Activated CD8-positive, alpha-beta memory T cell treated with anti-CD3 and anti-CD28 coated beads for 4 hours (primary cell): ENCODE results near the gene SDHAF1.
"Not testable (repeated sequence)": the region's sequence is repeated elsewhere in the genome, so short reads cannot be mapped to it uniquely, and the experiment has no call there.

ENCODE experiments used
- DNase-seq, 2 donors: peaks; one replicate each; pipeline ENCODE4 v3.0.0-alpha.2; 2020; ENCODE audit warnings: low read depth in 2 of 2

Gene SDHAF1, protein sequence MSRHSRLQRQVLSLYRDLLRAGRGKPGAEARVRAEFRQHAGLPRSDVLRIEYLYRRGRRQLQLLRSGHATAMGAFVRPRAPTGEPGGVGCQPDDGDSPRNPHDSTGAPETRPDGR

DNA sequence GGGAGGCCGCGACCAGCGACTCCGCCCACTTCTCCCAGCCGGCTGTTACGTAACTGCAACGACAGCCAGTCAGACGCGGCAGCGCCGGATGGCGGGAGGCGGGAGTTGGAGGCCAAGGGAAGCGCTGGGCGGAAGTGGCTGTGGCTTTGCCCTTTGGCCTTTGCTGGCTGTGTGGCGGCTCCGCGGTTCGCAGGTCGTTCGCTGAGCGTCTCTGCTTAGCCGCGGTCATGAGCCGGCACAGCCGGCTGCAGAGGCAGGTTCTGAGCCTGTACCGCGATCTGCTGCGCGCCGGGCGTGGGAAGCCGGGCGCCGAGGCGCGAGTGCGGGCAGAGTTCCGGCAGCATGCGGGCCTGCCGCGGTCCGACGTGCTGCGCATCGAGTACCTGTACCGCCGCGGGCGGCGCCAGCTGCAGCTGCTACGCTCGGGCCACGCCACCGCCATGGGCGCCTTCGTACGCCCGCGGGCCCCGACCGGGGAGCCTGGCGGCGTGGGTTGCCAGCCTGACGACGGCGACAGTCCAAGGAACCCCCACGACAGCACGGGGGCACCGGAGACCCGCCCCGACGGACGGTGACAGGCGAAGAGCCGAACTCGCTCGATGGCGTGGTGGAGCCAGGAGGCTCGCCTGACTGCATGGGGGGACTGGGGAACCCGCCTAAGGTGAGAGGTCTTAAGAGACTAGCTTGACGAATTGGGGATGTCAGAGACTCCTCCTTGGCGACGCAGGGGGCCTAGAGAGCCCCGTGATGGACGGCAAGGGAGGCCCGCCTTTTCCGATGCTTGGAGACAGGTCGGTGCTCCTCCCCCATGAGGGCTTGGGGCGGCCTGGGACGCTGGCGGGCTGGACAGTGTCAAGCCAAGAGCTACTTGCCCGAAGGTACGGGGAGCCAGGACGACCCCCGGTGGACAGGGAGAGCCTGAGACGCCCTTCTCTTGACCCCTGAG is at the start of gene SDHAF1:
SDHAF1 (plus strand) TSS at position 141 of the 946 bp plus-strand sequence; CDS start at position 228, 87 bp downstream.
- DNase-seq, result peak; percentile 89 to 90

DNA sequence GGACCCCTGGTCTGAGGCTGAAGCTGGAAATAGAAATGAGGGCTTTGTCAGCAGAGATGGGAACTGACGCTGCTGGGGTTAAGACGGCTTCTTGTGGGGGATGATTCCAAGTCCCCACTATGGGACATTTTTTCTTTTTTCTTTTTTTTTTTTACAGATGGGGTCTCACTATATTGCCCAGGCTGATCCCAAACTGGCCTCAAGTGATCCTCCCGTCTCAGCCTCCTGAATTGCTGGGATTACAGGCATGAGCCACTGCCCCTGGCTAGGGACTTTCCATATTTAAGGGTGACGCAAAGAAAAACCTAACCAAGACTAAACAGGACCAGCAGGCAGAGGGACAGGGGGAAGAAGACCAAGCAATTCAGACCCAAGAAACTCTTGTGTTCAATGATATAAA is 48.8 kb upstream of the SDHAF1 start:
- no peak for DNase-seq

DNA sequence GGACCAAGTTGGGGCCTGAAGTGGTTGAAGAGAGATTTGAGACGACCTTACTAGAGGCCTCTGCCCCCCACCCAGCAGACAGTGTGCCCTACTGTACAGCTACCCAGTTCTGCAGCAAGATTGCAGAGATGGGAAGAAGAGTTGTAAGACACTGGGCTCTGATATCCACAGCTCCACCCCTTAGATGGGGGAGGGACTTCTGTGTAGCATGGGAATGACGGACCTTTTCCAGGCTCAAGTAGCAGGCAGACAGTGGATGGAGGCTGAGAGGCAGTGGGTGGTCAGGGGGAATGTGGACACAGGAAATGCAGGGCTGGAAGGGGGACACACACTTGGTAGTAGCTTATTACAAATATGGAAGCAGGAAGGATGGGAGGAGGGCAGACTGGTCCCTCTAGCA is 45.9 kb upstream of the SDHAF1 start:
- no peak for DNase-seq

DNA sequence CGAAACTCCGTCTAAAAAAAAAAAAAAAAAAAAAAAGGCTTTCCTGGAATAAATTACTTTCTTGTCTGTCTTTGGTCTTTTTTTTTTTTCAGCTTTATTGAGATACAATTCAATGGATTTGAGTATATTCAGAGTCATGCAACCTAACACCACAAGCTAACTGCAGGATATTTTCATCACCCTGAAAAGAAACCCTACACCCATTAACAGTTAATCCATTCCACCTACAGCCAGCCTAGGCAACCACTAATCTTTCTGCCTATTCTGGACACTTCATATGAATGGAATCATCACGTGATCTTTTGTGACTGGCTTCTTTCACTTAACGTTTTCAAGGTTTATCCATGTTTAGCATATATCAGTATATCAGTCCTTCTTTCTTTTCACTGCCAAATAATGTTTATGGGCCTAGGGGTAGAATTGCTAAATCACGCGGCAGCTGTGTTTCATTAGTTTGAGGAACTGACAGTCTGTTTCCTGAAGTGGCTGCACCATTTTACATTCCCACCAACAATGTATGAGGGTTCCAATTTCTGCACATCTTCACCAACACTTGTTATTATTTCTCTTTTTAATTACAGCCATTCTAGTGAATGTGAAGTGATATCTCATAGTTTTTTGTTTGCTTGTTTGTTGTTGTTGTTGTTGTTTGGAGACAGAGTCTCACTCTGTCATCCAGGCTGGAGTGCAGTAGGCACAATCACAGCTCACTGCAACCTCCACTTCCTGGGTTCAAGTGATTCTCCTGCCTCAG is 38.9 kb upstream of the SDHAF1 start:
- no peak for DNase-seq

DNA sequence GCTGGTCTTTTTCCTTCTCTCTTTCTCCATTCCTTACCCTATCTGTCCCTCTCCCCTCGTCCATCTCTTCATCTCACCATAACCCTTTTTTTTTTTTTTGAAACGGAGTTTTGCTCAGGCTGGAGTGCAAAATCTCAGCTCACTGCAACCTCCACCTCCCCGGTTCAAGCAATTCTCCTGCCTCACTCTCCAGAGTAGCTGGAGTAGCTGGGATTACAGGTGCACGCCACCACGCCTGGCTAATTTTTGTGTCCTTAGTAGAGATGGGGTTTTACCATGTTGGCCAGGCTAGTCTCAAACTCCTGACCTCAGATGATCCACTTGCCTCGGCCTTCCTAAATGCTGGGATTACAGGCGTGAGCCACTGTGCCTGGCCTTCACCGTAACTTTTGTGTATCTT is 37.6 kb upstream of the SDHAF1 start:
- DNase-seq, result not testable (repeated sequence)

DNA sequence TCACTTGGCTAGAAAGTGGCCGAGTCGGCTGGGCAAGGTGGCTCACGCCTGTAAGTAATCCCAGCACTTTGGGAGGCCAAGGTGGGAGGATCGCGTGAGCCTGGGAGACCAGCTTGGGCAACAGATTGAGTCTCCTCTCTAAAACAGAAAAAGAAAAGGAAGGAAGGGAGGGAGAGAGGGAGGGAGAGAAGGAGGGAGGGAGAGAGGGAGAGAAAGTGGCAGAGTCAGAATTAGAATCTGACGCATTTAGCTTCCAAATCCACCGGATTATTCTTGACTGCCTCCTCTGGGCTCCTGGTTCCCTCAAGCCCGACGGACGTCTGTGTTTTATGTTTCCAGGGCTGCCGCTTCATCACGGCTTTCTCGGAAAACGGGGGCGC is 36.3 kb upstream of the SDHAF1 start:
- no peak for DNase-seq

DNA sequence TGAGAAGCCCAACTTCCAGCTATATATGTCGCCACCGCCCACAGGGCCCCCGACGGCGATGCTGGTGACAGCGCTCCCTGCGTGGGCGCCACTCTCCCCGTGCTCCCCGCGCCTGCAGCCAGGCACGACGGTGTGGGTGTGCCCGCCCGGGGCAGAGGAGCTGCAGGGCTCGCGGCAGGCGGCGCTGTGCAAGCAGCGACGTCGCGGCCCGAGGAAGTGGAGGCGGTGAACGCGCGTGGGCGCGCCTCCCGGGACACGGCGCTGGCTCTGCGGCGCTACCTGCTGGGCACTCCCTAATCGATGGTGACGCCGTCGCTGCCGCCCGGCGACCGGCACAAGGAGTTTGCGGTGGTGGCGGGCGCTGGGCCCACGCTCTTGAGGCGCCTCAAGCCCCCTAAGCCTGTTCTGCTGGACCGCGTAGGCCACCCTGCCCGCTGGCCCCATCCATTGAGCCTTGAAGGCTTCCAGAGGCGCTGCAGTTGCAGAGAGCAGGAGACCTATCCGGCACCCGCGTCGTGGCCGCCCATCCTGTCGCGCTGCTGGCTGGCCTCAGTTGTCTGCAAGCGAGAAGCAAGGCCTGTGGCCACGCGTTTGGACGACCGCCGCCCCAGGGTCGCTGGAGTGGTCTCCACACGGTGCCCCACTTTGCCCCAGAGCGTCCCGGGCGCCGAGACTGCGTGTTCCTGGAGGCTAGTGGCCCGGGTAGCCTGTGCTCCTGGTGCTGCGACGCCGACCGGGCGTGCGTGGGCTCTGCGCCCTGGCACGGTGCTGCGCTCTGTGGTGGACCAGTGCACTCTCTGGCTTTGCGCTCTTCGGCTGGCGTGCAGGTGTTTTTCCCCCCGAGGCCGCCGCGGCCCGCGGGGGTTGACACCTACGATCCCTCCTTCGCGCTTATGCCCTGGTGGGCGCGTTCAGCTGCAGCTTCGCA is 35.7 kb upstream of the SDHAF1 start:
- DNase-seq, result peak; percentile 75 to 88

DNA sequence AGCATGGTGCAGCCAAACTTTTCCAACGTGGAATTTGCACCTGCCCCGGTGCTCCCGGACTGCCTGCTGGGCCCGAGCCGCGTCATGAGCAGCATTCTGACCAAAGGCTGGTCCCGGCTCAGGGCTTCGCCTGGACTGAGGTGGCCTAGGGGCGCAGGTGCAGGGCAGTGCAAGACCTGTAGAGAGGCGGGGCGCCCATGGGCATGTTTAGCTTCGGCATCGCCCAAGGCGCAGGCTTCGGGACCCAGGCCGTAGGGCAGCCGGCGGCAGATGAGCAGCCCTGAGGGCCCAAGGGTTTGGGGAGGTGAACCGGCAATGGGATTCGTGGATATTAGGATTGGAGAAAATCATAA is 35.0 kb upstream of the SDHAF1 start:
- DNase-seq, result no peak

DNA sequence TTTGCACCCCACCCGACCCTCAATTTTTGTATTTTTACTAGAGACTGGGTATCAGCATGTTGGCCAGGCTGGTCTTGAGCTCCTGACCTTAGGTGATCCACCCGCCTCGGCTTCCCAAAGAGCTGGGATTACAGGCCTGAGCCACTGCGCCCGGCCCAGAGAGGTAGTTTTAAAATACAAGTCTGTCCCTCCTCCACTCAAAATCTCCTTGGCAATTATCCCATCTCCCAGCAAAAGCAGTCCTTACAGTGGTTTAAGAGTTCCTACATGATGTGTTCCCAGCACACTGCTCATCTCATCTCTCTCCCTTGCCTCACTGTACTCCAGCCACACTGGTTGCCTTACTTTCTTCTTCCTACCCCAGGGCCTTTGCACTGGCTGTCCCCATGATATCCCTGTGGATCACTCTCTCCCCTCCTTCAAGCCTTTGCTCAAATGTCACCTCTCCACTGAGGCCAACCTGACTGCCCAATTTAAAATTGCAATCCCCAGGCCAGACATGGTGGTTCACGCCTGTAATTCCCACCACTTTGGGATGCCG is 34.5 kb upstream of the SDHAF1 start:
- DNase-seq, result no peak

DNA sequence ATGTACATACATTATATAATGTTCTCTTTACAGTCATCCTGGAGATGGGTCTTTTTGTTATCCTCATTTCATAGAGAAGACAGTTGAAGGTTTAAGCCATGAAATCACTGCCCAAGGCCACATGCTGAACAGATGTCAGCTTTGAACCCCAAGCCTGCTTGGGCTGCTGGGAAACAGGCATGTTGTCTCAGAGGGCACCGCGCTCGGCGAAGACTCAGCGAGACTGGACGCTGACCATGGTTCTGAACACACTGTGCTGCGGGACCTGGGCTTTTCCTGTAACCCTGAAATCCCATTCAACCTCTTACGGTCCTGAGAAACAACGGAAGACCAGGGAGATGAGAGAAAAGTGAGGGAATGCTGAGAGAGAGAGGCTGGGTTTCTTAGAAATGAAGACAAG is 31.5 kb upstream of the SDHAF1 start:
- no peak for DNase-seq

DNA sequence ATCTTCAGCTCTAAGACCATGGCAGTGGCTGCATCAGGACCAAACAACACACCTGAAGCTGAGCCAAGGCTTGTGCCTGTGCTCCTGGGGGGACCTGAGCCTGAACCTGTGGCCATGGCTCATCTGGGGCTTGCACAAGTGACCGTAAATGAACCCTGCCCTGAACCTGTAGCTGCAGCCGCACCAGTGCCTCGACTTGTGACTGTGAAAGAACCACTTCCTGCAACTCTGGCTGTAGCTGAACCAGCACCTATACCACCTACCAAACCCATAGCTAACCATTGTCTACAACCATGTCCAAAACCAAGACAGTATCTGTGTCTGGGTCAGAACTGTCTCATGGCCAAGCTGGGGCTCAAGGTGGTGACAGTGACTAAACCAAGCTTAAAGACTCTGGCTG is 28.2 kb upstream of the SDHAF1 start:
- DNase-seq, result no peak

DNA sequence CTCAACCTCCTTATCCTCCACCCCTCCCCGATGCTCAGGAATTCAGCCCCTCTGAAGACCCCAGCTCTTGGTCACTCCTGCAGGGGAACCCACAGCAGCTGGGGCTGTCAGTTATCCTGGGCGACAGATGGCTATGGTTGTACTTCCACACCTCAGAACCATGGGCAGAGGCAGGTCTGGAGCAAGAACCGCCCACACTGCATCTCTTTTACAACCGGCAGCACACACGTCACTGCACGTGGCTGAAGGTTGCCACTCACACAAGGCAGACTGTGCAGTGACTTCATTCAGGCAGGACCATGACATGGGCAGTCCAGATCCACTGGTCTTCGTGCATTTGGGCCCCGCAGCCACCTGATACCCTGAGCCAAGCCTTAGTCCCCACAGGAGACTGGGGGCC is 21.5 kb upstream of the SDHAF1 start:
- no peak for DNase-seq

DNA sequence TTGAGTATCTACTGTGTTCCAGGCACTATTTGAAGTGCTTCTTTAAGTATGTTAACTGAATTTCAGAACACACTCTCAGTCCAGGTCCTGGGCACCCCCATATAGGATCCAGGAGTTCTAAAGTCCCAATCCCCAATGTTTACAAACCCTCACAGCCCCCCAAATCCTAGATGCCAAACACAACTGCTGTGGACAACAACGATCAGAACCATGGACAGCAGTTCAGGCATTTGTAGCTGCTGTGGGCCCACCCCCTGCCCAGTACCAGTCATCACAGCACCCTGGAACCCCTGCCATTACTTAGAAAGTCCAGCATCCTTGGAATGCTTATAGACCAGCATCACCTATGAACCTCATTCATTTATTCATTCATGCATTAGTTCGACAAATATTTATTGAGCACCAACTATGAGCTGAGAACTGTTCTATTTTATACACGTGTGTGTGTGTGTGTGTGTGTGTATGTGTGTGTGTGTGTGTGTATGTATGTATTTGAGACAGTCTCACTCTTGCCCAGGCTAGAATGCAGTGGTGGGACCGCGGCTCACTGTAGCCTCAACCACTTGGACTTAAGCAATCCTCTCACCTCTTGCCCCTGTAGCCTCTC is 19.3 kb upstream of the SDHAF1 start:
- no peak for DNase-seq

DNA sequence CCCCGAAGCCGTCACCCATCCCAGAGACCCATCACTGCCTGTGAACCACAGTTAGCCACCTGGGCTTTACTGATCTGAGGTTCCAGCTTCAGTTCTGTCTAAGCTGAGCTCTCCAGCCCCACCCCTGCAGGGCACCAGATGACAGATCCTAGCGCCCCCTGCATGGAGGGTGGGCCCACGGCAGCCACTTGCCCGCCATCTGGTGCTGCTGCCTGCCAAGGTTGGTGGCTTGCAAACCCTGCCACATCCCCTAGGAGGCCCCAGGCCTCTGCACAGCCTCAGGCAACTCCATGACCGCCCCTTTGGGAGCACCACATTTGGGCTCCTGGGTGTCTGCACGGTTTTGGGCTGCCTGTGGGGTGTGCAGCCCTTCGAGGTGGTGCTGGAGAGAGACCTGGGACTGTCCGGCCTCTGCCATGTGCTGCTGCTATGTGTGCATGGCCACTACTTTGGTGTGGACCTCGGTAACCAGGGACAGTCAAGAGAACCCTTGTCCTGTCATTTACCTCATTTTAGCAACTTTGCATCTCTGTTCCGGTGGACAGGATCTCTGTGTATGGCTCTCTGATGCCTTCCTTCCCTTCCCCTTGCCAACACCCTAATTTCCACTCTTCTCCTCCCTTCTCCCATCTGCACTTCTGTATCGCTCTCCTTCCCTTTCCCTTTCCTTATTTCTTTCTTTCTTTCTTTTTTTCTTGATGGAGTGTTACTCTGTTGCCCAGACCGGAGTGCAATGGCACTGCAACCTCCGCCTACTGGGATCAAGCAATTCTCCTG is 17.4 kb upstream of the SDHAF1 start:
- DNase-seq, result no peak

DNA sequence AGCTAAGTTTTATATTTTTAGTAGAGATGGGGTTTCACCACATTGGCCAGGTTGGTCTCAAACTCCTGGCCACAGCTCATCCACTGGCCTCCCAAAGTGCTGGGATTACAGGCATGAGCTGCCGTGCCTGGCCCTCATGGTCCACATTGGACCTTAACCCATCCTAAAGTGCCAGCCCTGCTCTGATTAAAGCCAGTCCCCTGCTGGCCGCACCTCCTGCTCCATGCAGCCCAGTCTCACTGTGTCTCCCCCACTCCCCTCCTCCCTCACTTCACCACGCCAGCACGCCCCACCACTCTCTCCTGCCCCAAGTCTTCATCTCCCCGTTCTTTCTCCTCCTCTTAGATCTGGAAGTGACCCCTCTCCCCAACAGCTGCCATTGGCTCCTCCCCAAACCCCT is 16.7 kb upstream of the SDHAF1 start:
- no peak for DNase-seq

DNA sequence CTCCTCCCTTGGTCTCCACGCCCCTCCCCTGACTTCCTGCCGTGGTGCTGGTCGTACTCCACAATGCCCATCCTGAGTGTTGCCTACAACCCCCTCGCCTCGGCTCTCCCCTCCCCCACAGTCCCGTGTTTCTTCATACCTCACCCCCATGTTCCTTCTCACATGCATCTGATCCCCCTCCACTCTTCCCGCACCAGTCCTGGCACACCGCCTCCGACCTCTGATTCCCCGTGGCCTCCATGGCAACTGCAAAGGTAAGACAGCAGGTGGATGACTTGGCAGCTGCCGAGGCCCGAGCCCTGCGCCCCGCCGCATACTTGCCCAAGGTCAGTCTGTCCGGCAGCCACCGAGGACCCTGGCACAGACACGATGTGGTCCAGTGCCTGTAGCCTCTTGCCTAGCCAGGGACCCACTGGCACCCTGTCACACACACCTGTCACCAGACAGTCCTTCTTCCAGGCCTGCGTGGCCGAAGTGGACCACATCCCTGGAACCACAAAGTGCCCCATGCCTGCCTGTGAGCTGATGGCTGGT is 16.1 kb upstream of the SDHAF1 start:
- no peak for DNase-seq

DNA sequence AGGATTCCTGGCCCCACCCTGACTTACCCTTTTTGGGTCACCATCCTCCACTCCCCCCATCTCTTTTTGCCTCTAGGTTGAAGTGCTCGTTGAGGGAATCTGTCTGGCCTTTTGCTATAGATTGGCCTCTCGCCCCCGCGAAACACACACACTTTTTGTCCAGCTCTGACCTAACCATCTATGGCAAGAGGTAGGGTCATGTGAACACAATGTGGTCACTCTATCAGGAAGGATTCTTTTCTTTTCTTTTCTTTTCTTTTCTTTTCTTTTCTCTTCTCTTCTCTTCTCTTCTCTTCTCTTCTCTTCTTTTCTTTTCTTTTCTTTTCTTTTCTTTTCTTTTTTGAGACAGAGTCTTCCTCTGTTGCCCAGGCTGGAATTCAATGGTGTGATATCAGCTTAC is 14.0 kb upstream of the SDHAF1 start:
- DNase-seq, result not testable (repeated sequence)

DNA sequence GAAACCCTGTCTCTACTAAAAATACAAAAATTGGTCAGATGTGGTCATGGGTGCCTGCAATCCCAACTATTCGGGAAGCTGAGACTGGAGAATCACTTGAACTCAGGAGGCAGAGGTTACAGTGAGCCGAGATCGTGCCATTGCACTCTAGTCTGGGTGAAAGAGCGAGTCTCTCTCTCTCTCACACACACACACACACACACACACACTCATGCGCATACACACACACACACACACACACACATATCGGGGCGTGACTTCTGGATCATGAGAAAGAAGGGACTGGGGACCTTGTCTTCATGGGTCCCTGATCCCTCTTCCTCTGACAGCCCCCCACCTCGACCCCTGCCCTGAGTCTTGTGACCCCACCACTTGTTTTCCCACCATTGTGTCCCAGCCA is 11.8 kb upstream of the SDHAF1 start:
- DNase-seq, result no peak

DNA sequence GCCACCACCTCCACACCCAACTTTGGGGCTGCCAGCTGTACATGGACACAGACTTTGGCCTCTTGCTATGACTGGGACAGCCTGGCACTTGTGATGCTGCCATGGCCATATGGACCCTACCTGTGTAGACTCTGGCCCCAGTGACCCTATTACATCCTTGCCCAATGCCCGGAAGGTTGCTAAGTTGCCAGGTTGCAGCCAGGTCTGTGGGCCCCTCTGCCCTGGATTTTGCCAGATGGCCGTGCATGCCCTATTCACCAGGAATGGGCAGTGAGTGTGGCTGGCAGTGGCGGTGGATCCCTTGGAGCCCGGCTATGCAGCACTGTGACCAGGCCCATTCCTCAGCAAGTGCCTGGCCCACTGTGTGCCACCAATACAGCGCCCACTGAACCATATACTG is 8.9 kb upstream of the SDHAF1 start:
- DNase-seq, result no peak
